Measurements from ENCODE around the gene NPSR1. TPM values are rescaled to one million over a fixed set of nuclear protein-coding genes. Genes with fewer than 3 reads are reported as not detected.
"Not testable (repeated sequence)": the region's sequence is repeated elsewhere in the genome, so short reads cannot be mapped to it uniquely, and the experiment has no call there.

Gene NPSR1
- total RNA-seq, 2 donors from 2014 or later: not detected

DNA sequence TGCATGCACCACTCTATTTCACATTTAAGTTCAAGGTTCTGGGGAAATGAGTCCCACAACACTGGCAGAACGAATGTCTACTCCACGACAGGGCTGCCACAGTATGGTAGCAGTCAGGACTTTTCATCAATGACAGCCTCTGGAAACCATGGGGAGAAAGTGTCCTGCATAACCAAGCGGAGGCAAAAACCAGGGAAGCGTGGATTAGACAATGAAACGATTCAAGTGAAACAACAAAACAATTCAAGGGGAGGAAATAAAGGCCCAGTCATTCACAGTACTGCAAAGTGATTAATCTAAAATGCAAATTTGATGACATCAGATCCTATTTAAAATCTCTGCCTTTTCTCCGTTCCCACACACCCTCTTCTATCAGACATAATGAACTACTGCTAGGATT is 211.0 kb downstream of the NPSR1 start:
- no peak for ATAC-seq
- WGBS, 2 donors: 67 to 76% methylated on average over 6 of the region's 6 CpGs
- no peak overlapping the region for H3K4me3 ChIP-seq

DNA sequence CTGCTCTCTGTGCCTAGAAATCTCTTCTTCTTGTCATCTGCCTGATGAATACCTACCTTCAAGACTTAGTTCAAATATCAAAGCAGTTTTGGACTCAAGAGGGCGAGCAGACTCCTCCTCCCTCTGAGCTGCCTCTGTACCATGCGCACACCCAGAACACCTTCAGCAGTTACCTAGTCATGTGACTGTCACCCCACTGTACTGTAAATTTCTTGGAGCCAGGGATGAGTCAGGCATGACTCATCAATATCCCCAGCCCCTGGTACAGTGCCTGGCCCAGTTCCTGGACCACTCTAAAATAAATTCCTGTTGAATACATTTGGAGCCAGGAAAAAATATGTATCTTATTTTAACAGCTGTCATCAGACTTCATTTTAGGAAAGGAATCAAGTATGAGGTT is 212.0 kb downstream of the NPSR1 start:
- WGBS, 2 donors: 48 to 76% methylated on average over 2 of the region's 2 CpGs
- H3K27ac ChIP-seq; H3K36me3 ChIP-seq (replicated peaks in 1 of 2; ENCODE audit: insufficient read depth in 1 of 2, low read depth in 2 of 2); intact Hi-C loops (cut with DNase I); H3K27me3 ChIP-seq; H3K9me3 ChIP-seq; DNase-seq; ATAC-seq; H3K4me1 ChIP-seq; H3K4me3 ChIP-seq: not testable (repeated sequence)

More for the DNA sequence above, 211.0 kb downstream of the NPSR1 start:
- intact Hi-C loops (cut with DNase I): no loop called here
- no peaks in the 10 kb centered on the region for H3K36me3 ChIP-seq (replicated peaks in 1 of 2; ENCODE audit: insufficient read depth in 1 of 2, low read depth in 2 of 2)
- H3K27ac ChIP-seq: no peak overlapping the region
- DNase-seq: no peak
- no peaks in the 10 kb centered on the region for H3K27me3 ChIP-seq
- no peaks in the 10 kb centered on the region for H3K9me3 ChIP-seq
- no peaks in the 10 kb centered on the region for H3K4me1 ChIP-seq
- TF ChIP-seq POLR2A (IDR thresholded peaks at IDR 0.05): no peak
- TF ChIP-seq, protein P1, sequence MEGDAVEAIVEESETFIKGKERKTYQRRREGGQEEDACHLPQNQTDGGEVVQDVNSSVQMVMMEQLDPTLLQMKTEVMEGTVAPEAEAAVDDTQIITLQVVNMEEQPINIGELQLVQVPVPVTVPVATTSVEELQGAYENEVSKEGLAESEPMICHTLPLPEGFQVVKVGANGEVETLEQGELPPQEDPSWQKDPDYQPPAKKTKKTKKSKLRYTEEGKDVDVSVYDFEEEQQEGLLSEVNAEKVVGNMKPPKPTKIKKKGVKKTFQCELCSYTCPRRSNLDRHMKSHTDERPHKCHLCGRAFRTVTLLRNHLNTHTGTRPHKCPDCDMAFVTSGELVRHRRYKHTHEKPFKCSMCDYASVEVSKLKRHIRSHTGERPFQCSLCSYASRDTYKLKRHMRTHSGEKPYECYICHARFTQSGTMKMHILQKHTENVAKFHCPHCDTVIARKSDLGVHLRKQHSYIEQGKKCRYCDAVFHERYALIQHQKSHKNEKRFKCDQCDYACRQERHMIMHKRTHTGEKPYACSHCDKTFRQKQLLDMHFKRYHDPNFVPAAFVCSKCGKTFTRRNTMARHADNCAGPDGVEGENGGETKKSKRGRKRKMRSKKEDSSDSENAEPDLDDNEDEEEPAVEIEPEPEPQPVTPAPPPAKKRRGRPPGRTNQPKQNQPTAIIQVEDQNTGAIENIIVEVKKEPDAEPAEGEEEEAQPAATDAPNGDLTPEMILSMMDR (IDR thresholded peaks at IDR 0.05): no peak

DNA sequence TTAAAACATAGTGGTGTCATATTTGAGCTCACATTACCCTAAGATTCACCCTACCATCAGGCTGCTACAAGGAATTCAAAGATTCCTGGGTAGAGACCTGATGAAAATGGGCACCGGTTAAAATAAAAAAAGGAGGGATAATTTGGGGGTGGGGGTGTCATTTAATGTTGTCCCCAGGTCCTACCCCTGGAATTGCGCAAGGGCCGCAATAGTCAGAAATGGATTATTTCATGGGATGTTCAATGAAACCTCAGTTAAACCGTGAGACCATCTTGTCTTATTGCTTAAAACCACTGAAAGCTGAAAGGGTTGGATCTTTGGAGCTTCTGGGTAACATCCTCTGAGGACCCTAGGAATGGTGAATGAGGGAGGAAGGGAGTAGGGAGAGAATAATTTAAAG is 216.3 kb downstream of the NPSR1 start:
- H3K4me1 ChIP-seq; intact Hi-C loops (cut with DNase I); ATAC-seq; H3K27ac ChIP-seq; DNase-seq; H3K9me3 ChIP-seq; H3K27me3 ChIP-seq; H3K36me3 ChIP-seq (replicated peaks in 1 of 2; ENCODE audit: insufficient read depth in 1 of 2, low read depth in 2 of 2); H3K4me3 ChIP-seq: not testable (repeated sequence)
- 86 to 92% methylated on average over 4 of the region's 4 CpGs for WGBS, 2 donors

DNA sequence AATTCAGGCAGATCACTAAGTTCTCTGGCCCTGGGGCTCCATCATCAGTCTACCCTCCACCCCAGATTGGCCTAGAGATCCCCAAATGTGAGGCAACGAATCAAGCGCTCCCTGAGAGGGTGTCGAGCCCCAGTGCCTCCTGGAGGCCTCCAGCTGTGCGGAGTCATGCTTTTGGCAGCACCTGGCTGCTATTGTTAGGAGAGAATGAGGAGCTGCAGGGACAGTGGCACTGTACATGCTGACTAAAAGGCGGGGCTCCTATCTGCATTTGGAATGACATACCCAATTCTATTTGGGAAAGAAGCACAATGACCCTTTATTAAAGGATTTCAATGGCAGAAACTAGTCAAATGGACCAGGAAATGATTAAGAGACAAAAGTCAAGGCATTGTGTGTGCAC is 217.5 kb downstream of the NPSR1 start:
- intact Hi-C loops (cut with DNase I): no loop called here
- 74 to 92% methylated on average over 5 of the region's 5 CpGs for WGBS, 2 donors
- Histone ChIP-seq H3K4me3 (no peak overlapping the region), H3K4me1 (no peaks in the 10 kb centered on the region), H3K9me3 (no peaks in the 10 kb centered on the region), H3K36me3 (replicated peaks in 1 of 2; ENCODE audit: insufficient read depth in 1 of 2, low read depth in 2 of 2) (no peaks in the 10 kb centered on the region), H3K27me3 (no peaks in the 10 kb centered on the region), H3K27ac (no peak overlapping the region)
- DNase-seq (no peak), ATAC-seq (no peak)
- TF ChIP-seq POLR2A (IDR thresholded peaks at IDR 0.05): no peak
- TF ChIP-seq, protein P1 (IDR thresholded peaks at IDR 0.05): no peak

DNA sequence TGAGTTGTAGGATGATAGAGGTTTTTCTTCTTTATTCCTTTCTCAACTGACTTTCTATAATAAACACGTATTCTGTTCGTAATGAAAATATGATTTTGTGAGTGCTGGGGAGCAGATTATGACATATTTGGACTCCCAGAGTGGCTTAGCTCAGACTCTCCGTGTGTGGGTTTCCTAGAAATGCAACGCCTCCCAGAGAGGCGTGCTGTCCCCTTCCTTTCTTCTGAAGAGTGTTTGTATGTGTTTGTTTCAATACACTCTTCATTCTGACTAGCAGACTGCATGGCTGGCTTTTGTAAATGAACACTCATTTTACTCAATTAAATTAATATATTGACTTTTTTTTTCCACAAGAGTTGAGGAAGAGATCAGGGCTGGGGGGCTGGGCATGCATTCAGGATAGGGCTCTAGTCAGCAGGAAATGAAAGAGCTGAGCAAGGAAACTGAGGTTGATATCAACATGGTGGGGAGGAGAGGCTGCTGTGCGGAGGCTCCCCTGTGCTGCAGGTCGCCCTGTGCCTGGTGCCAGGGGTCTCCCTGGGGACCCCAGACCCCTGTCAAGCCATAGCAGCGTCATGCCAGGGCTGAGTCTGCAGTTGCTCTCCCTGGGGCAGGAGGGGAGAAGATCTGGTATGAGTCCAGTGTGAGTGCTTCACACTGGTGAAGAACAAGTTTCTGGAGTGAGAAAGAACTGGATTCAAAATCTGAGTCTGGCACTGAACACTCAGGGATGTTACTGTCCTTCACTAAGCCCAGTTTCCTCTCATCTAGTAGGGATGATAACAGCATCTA is 221.1 kb downstream of the NPSR1 start:
- H3K27ac ChIP-seq; intact Hi-C loops (cut with DNase I); H3K27me3 ChIP-seq; H3K36me3 ChIP-seq (replicated peaks in 1 of 2; ENCODE audit: insufficient read depth in 1 of 2, low read depth in 2 of 2); H3K4me1 ChIP-seq; DNase-seq; H3K9me3 ChIP-seq; ATAC-seq; H3K4me3 ChIP-seq: not testable (repeated sequence)
- 66 to 67% methylated on average over 8 of the region's 8 CpGs for WGBS, 2 donors

DNA sequence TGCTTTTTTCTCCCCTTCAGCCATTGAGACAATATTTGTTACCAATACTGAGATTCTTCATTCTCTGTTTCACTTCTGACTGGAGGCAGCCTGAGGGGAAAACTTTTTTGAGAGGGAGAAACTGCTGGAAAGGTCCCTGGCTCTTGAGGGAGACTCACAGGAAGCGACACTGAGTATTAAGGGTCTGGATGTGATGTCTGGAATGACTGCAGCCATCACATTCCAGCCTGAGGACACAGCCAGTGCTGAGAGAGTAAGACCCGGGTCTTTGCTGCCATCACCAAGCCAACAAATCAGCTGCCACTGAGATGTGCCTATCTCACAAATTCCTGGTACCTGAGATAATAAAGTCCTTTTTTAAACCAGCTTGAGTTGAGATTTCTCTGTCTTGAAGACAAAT is 221.9 kb downstream of the NPSR1 start:
- WGBS, 2 donors: 40 to 50% methylated on average over 2 of the region's 2 CpGs
- no peaks in the 10 kb centered on the region for H3K9me3 ChIP-seq
- no peaks in the 10 kb centered on the region for H3K4me1 ChIP-seq
- H3K36me3 ChIP-seq (replicated peaks in 1 of 2; ENCODE audit: insufficient read depth in 1 of 2, low read depth in 2 of 2): no peaks in the 10 kb centered on the region
- no peak overlapping the region for H3K27ac ChIP-seq
- intact Hi-C loops (cut with DNase I): no loop called here
- H3K27me3 ChIP-seq: no peaks in the 10 kb centered on the region
- DNase-seq (no peak), ATAC-seq (no peak)
- TF ChIP-seq POLR2A (IDR thresholded peaks at IDR 0.05): no peak
- TF ChIP-seq, protein P1 (IDR thresholded peaks at IDR 0.05): no peak
- no peak overlapping the region for H3K4me3 ChIP-seq

DNA sequence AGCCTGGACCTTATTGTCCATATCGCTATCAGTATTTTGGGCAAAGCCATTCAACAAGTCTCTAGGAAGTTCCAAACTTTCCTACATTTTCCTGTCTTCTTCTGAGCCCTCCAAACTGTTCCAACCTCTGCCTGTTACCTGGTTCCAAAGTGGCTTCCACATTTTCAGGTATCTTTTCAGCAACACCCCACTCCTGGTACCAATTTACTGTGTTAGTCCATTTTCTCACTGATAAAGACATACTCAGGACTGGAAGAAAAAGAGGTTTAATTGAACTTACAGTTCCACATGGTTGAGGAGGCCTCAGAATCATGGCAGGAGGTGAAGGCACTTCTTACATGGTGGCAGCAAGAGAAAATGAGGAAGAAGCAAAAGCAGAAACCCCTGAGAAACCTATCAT is 225.8 kb downstream of the NPSR1 start:
- H3K36me3 ChIP-seq (replicated peaks in 1 of 2; ENCODE audit: insufficient read depth in 1 of 2, low read depth in 2 of 2); ATAC-seq; H3K4me1 ChIP-seq; H3K27ac ChIP-seq; intact Hi-C loops (cut with DNase I); H3K4me3 ChIP-seq; DNase-seq; H3K27me3 ChIP-seq; H3K9me3 ChIP-seq: not testable (repeated sequence)
- WGBS, 2 donors: 93 to 96% methylated on average over 1 of the region's 1 CpG

Measured in body of pancreas (tissue), 4 donors.